BJ (cell line): ENCODE results near the gene APOBR. TPM values are rescaled to one million over a fixed set of nuclear protein-coding genes. Genes with fewer than 3 reads are reported as not detected.

Experiments
- CTCF ChIA-PET: fragments of 350-600 bp; formaldehyde crosslinking; extraction: SDS; loops from one replicate; lab custom pipeline; 2021; ENCODE audit warnings: antibody characterized with exemption, inconsistent platforms; lab: Yijun Ruan, JAX
- POLR2A ChIA-PET: fragments of 300-600 bp; sonication (Branson Sonifier 250); formaldehyde crosslinking; extraction: SDS; loops from one replicate; lab custom pipeline; 2021; ENCODE audit warnings: antibody characterized with exemption; lab: Charles Lee
- DNase-seq: peaks from one replicate; pipeline ENCODE4 v3.0.0-alpha.2; 2011; ENCODE audit warnings: low read depth
- H3K27me3 ChIP-seq: 2 replicates; pipeline ENCODE4 v1.6.0; 2011; ENCODE audit warnings: low read length; ENCODE audit not compliant: control insufficient read depth, insufficient read depth
- H3K36me3 ChIP-seq: 2 replicates; pipeline ENCODE4 v1.5.1; 2011; ENCODE audit warnings: low read length; ENCODE audit not compliant: control insufficient read depth, insufficient read depth
- H3K4me3 ChIP-seq: 2 replicates; pipeline ENCODE4 v1.5.1; 2011; ENCODE audit warnings: low read depth, mild to moderate bottlenecking, control low read depth, low read length
- CTCF ChIP-seq: IDR thresholded peaks from 2 replicates; pipeline ENCODE4 v1.5.1; 2011; ENCODE audit warnings: low read depth, mild to moderate bottlenecking, control low read depth, inconsistent platforms, low read length, moderate library complexity; ENCODE audit not compliant: insufficient read depth
- polyA plus RNA-seq: library from polyadenylated mRNA; depleted of rRNA; stranded (reverse); fragments of >200 nt; gene quantifications from 2 replicates; pipeline ENCODE4 v1.2.3, GENCODE V29; 2011

The APOBR gene
- polyA plus RNA-seq, 1 experiment, result not detected

GRCh38 chr16:28495795-28496749, 1.6 kb downstream of the APOBR start:
- CTCF ChIA-PET, result no interaction called here
- DNase-seq, result no peak
- POLR2A ChIA-PET, result no interaction called here
- Histone ChIP-seq H3K4me3 (no peak overlapping the region), H3K36me3 (no peaks in the 10 kb centered on the region), H3K27me3 (no peaks in the 10 kb centered on the region)
- TF ChIP-seq CTCF, result no peak

DNA sequence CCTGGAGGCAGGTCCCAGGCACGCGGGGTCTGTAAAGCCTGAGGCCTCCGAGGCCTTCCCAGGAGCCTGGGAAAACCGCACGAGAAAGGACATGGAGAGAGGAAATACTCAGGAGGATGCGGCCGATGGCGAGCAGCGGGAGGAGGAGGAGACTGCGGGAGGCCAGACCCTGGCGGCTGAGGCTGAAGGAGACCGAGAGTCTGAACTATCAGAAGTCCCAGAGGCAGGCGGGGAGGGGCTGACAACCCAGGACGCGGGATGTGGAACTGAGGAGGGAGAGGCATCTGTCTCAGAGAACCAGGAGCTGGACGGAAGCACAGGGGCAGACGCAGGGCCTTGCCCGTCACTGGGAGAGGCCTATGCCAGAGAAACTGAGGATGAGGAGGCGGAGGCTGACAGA, 2.4 kb downstream of the APOBR start:
- no peak for TF ChIP-seq CTCF
- ChIA-PET POLR2A (no interaction called here), CTCF (no interaction called here)
- Histone ChIP-seq H3K4me3 (no peak overlapping the region), H3K36me3 (no peaks in the 10 kb centered on the region), H3K27me3 (no peaks in the 10 kb centered on the region)
- DNase-seq, result no peak

DNA sequence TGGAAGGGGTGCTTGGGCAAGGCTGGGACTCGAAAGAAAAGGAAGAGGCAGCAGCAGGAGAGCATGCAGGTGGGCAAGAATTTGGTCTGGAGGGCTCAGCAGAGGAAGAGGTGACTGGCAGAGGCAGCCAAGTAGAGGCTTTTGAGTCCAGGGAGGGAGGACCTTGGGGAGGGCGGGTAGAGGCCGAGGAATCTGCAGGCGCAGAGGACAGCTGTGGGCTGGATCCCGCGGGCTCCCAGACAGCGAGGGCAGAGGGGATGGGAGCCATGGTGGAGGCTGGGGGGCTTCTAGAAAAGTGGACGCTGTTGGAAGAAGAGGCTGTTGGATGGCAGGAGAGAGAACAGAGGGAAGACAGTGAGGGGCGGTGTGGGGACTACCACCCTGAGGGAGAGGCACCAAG, 2.9 kb downstream of the APOBR start:
- no peaks in the 10 kb centered on the region for H3K36me3 ChIP-seq
- ChIA-PET CTCF (no interaction called here), POLR2A (no interaction called here)
- H3K4me3 ChIP-seq, result no peak overlapping the region
- TF ChIP-seq CTCF, result no peak
- peaks cover 3% of the 10 kb centered on the region; the same call in 1 of the 2 replicates for H3K27me3 ChIP-seq
- DNase-seq, result no peak

- no peak for TF ChIP-seq CTCF
- Histone ChIP-seq H3K4me3 (no peak overlapping the region), H3K27me3 (peaks cover 3% of the 10 kb centered on the region; the same call in 1 of the 2 replicates), H3K36me3 (no peaks in the 10 kb centered on the region)
- DNase-seq, result no peak
- POLR2A ChIA-PET, result no interaction called here
- CTCF ChIA-PET, result no interaction called here
Measured at GRCh38 chr16:28497861-28498599, 3.6 kb downstream of the APOBR start.
